AG20443 (cell line): ENCODE results near the gene CD9.
A peak's percentile ranks its signal among the peaks of the same experiment; 100 is the strongest.

Experiments used
- DNase-seq: peaks from one replicate; pipeline ENCODE4 v3.0.0; 2012; ENCODE audit warnings: low spot score, mixed read lengths

The CD9 gene

DNA sequence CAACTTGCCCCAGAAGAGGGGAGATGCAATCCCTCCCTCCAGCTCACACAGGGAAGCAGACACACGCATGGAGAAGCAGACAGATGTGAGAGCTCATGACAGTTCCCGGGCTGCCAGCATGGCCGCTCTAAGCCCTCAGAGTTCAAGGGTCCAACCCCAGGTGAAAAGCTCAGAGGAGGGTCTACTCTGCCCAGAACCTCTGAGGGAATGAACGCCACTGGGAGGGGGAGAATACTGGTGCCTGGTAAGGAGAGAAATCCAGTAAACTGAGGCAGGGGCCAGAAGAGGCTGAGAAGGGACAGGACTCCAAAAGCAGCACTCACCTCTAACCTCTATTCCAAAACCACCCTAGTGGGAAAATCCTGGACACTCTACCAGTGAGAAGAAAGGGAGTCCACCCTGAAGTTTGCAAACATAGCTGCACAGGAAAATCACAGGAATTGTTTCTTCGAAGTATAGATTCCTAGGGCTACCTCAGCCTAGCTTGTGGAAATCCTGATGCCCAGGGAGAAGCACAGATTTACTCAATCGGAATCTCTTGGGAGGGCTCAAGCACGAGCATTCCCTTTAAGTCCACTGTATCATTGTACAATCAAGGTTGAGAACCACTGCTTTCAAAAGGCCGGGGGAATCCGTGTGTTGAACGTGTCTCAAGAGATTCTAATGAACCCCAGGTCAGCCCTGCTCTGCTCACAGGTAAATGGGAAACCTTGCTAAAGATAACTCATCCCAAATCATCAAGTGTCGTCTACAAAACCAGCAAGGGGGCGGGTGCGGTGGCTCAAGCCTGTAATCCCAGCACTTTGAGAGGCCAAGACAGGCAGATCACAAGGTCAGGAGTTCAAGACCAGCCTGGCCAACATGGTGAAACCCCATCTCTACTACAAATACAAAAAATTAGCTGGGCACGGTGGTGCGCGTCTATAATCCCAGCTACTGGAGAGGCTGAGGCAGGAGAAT is 76.0 kb downstream of the CD9 start:
- no peak for DNase-seq

DNA sequence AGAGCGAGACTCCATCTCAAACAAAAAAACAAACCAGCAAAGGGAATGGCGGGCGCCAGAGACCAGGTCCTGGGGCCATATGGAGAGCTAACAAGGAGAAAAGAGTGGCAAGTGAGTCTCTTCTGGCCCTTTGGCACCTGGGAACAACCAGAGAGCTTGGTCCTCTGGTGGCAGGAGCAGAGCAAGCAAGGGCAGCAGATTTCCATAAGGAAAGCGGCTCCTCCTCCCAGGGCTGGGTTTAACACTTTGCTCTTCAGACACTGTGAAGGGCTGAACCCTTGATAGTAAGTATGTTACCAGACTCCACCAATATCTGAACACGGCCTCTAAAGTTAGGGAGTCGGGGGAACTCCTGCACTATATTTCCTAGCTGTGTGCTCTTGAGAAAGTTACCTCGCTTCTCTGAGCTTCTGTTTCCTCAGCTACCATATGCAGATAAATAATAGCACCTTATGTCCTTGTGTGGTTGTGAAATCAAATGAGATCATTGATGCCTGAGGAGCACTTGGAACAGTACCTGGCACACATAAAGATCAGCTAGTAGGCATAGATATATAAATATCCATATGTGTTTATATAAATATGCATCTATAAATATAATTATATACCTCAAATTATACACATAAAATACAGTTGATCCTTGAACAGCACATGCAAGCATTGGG is 76.9 kb downstream of the CD9 start:
- DNase-seq: peak; percentile 34

DNA sequence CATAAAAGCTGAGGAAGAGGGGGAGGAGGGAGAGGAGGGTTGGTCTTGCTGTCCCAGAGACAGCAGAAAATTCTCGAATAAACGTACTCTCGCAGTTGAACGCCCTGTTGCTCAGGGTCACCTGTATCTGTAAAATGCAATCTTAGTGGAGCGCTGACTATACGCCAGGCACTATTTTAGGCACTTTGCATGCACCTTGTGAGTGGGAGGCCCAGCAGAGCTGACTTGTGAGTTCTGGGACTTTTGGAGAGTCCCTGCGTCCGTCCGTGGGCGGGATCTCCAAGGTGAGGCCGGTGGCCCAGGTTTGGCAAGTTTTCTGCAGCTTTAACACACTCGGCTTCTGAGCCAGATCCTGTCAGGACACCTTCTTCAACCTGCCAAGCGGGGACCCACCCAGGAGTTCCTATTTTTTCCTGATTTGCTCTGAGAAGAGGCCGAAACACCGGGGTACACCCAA is 77.8 kb downstream of the CD9 start:
- no peak for DNase-seq

DNA sequence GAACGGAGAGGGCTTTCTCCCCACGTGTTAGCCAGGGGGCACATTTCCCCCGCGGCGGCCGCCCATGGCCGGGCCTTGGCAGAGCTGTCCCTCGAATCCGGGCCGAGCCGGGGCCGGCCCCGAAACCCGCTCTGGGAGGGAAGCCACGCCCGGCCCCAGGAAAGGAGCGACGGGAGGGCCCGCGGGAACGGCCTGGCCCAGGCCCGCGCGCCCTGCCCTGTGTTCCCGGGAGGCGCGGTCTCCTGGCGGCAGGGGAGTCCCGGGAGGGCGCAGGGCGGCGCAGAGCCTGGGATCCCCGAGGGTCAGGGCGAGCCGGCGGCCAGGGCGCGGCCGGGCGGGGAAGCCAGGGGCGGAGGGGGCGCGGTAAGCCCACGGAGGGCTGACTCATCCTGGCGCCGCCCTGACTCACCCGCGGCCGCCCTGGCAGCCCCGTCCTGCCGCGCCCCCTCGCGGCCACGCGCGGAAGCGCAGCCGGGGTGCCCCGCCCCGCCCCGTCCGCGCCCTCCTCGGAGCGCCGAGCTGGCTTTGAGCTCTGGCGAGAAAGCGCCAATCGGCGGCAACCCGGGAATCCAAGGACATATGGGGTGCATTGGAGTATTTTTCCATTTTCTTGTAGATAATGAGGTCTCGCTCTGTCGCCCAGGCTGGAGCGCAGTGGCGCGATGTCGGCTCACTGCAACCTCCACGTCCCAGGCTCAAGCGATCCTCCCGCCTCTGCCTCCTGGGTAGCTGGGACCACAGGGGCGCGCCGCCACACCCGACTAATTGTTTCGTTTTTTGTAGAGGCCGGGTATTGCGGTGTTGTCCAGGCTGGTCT is 78.4 kb downstream of the CD9 start:
- DNase-seq: peak; percentile 97

DNA sequence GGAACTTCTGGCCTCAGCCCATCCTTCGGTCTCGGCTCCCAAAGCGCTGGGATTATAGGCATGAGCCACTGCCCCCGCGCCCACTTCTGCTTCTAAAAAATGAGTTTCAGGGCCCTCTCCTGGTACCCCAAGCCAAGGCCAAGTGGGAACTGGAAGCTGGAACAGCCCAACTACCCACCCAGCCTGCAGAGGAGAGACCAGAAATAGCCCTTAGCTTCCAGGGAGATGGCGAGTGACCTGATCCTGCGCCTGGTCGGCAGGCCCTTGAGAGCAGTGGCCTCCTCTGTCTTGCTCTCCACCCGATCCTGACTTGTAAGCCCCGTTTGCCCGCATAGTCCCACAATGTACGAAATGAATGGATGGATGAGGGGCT is 79.0 kb downstream of the CD9 start:
- DNase-seq: no peak

DNA sequence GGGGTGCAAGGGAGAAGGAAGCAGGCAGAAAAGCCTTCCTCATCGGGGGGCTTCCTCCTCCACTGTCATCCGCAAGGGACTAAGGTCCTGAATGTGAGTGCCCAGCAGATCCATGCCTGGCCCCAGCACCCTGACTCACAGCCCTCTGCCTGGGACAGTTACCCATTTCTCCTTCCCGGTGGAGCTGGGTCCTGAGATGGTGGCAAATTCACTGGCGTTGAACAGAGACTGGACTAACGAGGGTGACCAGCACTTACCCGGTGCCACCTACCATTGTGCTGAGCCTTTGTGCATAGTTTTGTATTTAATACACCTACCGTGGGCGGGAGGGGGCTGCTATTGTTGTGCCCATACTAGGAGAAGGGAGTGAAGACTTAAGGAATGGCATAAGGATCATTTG is 79.4 kb downstream of the CD9 start:
- peak; percentile 8 for DNase-seq

DNA sequence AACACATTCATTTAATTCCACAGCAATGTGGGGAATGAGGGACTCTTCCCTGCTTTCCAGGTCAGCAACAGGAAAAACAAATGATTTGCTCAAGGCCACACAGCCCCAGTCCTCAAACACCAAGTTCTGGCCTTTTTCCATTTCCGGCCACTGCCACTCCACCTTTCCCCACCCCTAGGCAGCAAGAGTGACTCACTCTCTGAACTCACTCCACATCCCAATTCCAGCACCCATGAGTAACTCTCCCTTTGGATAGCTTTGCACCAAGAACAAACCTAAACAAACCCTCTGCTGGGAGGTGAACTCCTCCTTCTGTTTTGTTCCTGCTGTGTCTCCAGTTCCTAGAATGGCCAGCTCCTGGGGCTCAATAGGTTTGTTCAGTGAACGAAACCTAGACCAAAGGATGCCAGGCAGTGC is 79.9 kb downstream of the CD9 start:
- DNase-seq: peak; percentile 86

DNA sequence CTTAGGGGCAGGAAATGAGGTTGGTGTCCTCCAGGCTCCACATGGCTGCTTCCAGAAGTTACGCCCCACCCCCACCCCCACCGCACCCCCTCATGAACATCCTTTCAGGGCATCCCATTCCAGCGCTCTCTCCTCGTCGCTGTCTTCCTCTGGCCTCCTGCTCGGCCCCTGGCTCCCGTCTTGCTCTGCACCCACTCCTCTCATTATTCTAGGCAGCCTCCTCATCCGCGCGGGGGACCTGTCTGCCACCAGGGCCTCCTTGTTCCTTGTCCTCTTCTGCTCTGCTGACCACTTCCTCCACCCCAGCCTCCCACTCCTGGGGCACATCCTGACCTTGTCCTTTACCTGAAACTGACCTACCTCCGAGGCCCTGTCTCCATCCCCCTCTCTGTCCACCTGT is 80.5 kb downstream of the CD9 start:
- no peak for DNase-seq

DNA sequence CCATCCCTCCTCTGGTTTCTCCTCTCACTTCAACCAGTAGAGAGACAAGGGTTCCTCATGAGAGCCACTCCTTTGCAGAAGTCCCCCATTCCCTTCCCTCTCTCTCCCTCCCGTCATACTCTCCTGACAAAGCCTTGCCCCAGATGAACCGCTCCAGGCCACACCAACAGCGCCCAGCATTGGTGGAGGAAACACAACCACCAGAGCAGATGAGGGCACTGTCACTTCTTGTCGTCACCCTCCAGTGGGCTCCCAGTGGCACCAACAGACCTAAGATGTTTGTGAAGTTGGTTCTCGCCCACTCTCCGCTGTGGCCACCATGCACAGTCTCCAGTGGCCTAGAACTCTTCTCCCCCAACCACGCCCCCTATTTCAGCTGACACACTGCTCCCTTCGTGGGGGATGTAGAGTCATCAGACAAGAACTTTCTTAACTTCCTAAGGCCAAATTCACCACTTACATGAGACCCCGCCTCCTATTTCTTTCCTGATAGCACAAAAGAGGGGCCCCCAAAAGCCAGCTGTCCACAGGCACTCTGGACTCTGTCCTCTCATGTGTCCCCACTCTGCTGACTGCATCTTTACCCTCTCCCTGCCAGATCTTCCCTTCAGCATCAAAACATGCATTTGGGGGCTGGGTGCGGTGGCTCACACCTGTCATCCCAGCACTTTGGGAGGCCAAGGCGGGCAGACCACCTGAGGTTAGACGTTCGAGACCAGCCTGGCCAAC is 81.0 kb downstream of the CD9 start:
- DNase-seq: no peak

DNA sequence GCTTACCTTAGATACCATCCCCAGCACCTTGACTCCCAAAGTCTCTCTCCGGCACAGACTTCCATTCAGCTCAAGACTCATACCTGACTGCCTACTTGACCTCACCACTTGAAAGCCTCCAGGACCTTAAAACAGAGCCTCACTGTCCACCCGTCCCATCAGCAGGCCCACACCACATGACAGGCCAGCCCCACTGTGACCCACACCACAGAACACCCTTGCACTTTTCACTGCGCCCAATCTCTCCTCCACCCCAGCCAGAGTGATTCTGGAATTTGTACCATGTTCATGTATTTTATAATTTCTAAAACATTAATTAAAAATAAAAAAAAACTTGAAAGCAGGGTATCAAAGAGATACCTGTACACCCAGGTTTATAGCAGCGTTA is 82.2 kb downstream of the CD9 start:
- DNase-seq: no peak

DNA sequence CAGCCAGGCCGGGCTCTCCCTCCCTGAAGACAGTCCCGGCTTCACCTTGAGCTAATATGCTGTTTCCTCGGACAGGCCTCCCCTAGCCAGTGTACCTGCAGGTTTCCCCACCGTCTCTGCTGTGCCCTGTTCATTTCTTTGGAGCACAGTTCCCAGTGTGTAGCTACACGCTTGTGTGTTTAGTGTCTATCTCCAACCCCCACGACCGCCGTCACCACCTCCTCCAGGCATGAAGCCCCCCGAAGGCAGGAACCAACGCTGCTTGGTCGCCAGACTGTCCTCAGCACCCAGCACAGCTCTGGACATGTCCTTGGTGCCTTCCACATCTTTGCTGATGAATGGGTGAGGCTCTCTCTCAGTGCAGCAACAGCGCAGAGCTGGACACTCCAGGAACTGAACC is 84.1 kb downstream of the CD9 start:
- no peak for DNase-seq

DNA sequence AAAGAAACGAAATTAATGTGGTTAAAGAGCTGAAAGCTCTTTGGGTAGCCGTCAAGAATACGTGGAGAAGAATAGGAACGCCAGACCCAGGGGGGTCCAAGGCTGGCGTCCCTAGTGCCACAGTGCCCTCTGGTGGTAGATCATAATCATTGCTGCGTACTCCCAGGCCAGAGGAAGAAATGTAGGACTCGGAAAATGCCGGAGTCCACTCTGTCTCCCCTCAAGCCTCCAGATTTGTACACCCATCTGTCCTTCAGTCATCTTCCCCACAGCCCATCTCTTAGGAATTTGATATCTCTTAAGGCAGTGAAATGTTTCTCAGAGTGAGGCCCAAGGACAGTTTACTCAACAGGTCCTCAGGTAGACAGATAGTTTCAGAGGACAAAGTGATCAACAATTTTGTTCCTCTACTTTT is 84.9 kb downstream of the CD9 start:
- peak; percentile 88 for DNase-seq

DNA sequence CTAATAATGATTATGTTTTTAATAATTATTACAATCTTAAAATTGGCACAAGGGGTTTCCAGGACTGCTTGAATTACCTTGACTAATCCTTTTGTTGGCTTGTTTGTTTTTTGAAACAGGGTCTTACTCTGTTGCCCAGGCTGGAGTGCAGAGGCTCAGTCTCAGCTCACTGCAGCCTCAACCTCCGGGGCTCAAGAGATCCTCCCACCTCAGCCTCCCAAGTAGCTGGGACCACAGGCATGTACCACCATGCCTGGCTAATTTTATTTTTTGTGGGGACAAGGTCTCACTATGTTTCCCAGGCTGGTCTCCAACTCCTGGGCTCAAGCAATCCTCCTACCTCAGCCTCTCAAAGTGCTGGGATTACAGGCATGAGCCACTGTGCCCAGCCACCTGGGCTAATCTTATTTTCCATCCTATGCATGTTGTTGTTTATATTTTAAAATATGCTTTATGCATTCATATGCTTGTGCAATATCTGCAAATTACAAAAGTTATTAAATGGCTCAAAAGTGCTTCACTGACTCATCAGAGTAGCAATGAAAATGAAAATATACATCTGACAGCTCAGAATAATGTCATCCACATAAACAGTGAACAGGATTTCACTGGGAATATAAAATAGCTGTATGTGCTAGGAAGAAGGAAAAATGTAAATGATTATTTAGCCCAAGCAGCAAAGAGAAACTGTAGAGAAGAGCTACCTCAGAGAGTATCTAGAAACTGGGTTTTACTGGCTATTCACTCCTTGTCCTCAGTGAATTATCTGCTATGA is 85.5 kb downstream of the CD9 start:
- no peak for DNase-seq
